GM18868 (cell line): Measurements from ENCODE around the gene TMEM97.
"Not testable (repeated sequence)": the region's sequence is repeated elsewhere in the genome, so short reads cannot be mapped to it uniquely, and the experiment has no call there.

Source experiments
- ATAC-seq: cut with Tn5 transposase; IDR thresholded peaks from one replicate; pipeline ENCODE4 v1.9.1; 2021; ENCODE audit warnings: mild to moderate bottlenecking, moderate library complexity; ENCODE audit not compliant: unreplicated experiment

Gene TMEM97

GRCh38 chr17:28335959-28336871 lies 17.2 kb downstream of the TMEM97 start:
- ATAC-seq = no peak

- ATAC-seq = no peak
Measured at GRCh38 chr17:28338056-28338768, 19.2 kb downstream of the TMEM97 start.

GRCh38 chr17:28338769-28339212 lies 19.8 kb downstream of the TMEM97 start:
- not testable (repeated sequence) for ATAC-seq

GRCh38 chr17:28339431-28339830 lies 20.4 kb downstream of the TMEM97 start:
- ATAC-seq = no peak

- ATAC-seq = no peak
Measured at GRCh38 chr17:28340374-28340773, 21.4 kb downstream of the TMEM97 start.

GRCh38 chr17:28341516-28341915 lies 22.5 kb downstream of the TMEM97 start:
- no peak for ATAC-seq

- no peak for ATAC-seq
Measured at GRCh38 chr17:28342313-28342712, 23.3 kb downstream of the TMEM97 start.

- ATAC-seq = no peak
Measured at GRCh38 chr17:28343491-28343932, 24.5 kb downstream of the TMEM97 start.

GRCh38 chr17:28344011-28344410 lies 25.0 kb downstream of the TMEM97 start:
- ATAC-seq = no peak

GRCh38 chr17:28344435-28344901 lies 25.5 kb downstream of the TMEM97 start:
- no peak for ATAC-seq

- ATAC-seq = no peak
Measured at GRCh38 chr17:28345419-28346198, 26.6 kb downstream of the TMEM97 start.

GRCh38 chr17:28346199-28346580 lies 27.2 kb downstream of the TMEM97 start:
- ATAC-seq = no peak

GRCh38 chr17:28346746-28347246 lies 27.8 kb downstream of the TMEM97 start:
- no peak for ATAC-seq

GRCh38 chr17:28347261-28347891 lies 28.4 kb downstream of the TMEM97 start:
- no peak for ATAC-seq

GRCh38 chr17:28348979-28349378 lies 30.0 kb downstream of the TMEM97 start:
- ATAC-seq = no peak

- no peak for ATAC-seq
Measured at GRCh38 chr17:28350271-28350670, 31.3 kb downstream of the TMEM97 start.

GRCh38 chr17:28357061-28357900 lies 38.3 kb downstream of the TMEM97 start, which contains the start of gene POLDIP2:
POLDIP2 (minus strand) TSS chr17:28357527; CDS start chr17:28357448, 79 bp downstream.
- ATAC-seq = peak; percentile 98

GRCh38 chr17:28357901-28358197 lies 38.8 kb downstream of the TMEM97 start:
- ATAC-seq = no peak

GRCh38 chr17:28363186-28363585 lies 44.2 kb downstream of the TMEM97 start:
- ATAC-seq = no peak
